CD4-positive, alpha-beta T cell treated with Interleukin-15 for 1 hour (primary cell): ENCODE measurements around the gene FURIN.
"Not testable (repeated sequence)": the region's sequence is repeated elsewhere in the genome, so short reads cannot be mapped to it uniquely, and the experiment has no call there.

Source experiments
- DNase-seq: peaks from one replicate; pipeline ENCODE4 v3.0.0-alpha.2; 2020

The FURIN gene

GRCh38 chr15:90871139-90871715 is 2.8 kb downstream of the FURIN start:
- DNase-seq = no peak

- DNase-seq = no peak
Observed at GRCh38 chr15:90871716-90872485, 3.5 kb downstream of the FURIN start.

DNA sequence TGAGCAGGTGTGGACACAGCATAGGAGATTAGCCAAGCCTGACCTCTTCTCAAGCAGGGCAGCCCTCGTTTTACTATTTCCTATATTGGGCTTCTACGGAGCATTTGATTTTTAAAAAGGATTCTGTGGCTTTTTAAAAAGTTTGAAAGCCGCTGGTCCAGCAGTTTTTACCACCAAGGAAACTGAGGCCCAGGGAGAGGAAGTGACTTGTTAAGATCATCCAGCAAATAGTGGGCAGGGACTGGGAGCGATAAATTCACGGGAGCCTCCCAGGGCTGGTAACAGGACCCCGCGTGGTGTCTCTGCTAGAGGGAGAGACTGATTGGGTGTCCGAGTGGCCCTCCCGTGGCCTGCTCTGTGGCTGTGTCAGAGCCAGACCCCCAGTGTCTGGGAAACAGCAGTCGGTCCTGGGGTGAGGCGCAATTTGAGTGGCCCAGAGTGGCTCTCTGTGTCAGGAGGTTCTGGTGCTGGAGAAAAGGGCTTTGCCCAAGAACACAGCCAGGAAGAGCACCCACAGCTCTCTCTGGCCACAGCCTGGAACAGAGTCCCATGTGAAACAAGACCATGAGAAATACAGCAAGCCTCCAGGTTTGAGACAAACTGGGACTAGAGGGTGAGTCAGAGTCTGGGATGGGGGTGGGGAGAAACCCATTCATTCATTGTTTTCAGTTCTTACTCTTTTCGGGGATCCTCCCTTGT is 4.2 kb downstream of the FURIN start:
- DNase-seq = no peak

- DNase-seq = no peak
Observed at GRCh38 chr15:90873488-90873997, 5.2 kb downstream of the FURIN start.

DNA sequence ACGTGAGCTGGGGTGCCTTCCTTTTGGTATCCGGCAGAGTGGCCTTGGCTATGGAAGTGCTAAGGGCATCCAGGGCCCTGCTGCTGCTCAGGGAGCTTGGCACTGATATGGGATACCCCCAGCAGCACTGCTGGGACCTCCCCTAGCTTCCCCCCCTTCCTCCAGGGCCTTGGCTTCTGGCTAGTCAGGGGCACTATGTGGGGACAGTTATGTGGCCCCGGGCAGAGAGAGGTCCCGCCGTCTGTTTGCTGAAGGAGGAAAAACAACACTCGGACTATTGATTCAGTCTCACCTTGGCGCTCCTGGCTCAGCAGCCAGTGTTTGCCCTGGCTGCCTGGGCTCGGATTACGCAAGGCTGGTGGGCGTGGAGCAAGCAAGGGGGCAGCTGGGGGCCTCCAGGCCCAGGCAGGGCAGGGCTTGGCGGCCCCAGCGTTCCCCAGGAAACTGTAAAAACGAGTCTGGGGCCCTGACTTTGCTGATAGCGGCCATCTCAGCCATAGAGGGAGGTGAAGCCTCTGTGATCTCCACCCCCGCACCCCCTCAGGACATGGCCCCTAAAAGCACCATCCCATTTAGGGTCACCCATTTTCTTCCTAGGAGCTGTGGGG is 5.7 kb downstream of the FURIN start:
- DNase-seq = no peak

- not testable (repeated sequence) for DNase-seq
Observed at GRCh38 chr15:90874986-90875385, 6.6 kb downstream of the FURIN start.

DNA sequence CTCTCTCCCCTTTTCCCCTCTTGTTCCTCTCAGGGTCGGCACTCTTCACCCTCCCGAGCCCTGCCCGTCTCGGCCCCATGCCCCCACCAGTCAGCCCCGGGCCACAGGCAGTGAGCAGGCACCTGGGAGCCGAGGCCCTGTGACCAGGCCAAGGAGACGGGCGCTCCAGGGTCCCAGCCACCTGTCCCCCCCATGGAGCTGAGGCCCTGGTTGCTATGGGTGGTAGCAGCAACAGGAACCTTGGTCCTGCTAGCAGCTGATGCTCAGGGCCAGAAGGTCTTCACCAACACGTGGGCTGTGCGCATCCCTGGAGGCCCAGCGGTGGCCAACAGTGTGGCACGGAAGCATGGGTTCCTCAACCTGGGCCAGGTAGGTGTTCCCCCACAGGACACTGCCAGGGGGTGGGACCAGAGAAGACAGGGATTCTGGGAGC is 7.2 kb downstream of the FURIN start:
- DNase-seq = no peak

DNA sequence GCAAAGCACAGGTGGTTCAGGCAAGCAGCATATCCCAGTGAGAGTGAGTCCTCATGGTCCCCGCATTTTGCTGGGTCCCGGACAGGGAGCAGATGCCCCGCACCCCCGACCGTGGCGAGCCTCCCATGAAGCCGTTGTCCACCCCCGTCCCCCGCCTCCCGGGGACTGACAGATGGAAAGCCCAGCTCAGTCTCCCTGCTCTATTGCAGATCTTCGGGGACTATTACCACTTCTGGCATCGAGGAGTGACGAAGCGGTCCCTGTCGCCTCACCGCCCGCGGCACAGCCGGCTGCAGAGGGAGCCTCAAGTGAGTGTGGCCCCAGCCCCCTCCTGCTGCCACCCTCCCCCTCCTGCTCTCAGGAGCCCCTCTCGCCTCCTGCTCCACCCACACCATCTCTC is 7.7 kb downstream of the FURIN start:
- DNase-seq = no peak

- no peak for DNase-seq
Observed at GRCh38 chr15:90876512-90877170, 8.3 kb downstream of the FURIN start.

DNA sequence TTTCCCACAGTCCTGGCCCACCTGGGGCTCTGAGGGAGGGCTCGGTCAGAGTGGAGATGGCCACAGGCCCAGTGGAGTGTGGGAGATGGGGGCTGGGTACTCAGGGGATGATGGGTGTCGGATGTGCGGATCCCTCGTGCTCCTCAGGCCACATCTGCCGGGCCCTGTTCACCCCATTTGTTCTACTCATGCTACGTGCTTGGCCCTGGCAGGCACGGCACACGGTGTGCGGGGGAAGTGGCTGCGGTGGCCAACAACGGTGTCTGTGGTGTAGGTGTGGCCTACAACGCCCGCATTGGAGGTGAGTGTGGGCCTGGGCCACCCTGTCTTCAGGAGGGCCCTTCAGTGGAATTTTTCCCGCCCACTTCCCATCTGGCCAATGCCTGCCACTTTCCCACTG is 8.9 kb downstream of the FURIN start:
- no peak for DNase-seq

GRCh38 chr15:90877996-90878395 is 9.6 kb downstream of the FURIN start:
- DNase-seq = no peak

GRCh38 chr15:90878660-90879059 is 10.3 kb downstream of the FURIN start:
- DNase-seq = no peak

DNA sequence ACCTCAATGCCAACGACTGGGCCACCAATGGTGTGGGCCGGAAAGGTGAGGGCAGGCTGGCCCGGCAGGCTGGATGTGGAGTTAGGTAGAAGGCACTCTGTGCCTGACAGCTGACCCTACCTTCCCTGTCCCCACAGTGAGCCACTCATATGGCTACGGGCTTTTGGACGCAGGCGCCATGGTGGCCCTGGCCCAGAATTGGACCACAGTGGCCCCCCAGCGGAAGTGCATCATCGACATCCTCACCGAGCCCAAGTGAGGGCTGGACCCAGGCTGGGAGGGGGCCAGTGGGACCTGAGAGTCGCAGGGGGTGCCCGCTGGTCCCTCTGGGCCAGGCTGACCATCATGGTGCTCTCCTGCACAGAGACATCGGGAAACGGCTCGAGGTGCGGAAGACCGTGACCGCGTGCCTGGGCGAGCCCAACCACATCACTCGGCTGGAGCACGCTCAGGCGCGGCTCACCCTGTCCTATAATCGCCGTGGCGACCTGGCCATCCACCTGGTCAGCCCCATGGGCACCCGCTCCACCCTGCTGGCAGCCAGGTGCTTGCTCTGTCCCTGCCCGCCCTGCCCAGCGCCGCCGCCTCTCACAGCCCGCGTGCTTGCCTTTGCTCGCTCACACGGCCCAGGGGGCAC is 11.5 kb downstream of the FURIN start:
- DNase-seq = no peak

DNA sequence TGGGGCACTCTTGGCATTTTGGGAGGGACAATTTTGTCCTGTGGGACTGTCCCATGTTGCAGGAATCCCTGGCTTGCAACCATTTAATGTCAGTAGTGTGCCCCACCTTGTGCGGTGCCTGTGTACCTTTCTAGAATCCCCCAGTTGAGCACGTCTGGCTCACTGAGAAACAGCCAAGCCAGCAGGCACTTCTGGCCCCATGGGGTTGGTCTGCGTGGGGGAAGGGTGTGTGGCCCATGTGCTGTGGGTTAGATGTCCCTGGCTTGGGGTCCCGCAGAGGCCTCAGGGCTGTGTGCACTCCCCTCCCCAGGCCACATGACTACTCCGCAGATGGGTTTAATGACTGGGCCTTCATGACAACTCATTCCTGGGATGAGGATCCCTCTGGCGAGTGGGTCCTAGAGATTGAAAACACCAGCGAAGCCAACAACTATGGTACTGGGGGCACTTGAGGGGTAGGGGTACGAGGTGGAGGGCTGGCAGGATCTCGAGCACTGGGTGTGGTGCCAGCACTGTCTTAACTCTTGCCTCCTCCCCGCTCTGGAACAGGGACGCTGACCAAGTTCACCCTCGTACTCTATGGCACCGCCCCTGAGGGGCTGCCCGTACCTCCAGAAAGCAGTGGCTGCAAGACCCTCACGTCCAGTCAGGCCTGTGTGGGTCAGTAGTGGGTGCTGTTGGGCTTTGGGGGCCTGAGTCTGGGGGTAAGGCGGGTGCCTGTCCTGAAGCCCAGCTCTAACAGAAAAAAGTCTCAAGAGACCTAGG is 12.2 kb downstream of the FURIN start:
- no peak for DNase-seq

GRCh38 chr15:90881181-90881977 is 13.0 kb downstream of the FURIN start:
- DNase-seq = no peak

- no peak for DNase-seq
Observed at GRCh38 chr15:90881978-90882721, 13.8 kb downstream of the FURIN start.

DNA sequence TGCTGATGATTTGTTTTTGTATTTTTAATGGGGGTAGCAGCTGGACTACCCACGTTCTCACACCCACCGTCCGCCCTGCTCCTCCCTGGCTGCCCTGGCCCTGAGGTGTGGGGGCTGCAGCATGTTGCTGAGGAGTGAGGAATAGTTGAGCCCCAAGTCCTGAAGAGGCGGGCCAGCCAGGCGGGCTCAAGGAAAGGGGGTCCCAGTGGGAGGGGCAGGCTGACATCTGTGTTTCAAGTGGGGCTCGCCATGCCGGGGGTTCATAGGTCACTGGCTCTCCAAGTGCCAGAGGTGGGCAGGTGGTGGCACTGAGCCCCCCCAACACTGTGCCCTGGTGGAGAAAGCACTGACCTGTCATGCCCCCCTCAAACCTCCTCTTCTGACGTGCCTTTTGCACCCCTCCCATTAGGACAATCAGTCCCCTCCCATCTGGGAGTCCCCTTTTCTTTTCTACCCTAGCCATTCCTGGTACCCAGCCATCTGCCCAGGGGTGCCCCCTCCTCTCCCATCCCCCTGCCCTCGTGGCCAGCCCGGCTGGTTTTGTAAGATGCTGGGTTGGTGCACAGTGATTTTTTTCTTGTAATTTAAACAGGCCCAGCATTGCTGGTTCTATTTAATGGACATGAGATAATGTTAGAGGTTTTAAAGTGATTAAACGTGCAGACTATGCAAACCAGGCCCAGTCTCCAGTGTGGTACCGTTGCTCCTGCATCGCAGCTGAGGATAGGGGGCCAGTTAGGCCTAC is 14.6 kb downstream of the FURIN start:
- no peak for DNase-seq

- DNase-seq = no peak
Observed at GRCh38 chr15:90883526-90883975, 15.2 kb downstream of the FURIN start.
